ENCODE results near the gene PAK4.
"Not testable (repeated sequence)": the region's sequence is repeated elsewhere in the genome, so short reads cannot be mapped to it uniquely, and the experiment has no call there.

PAK4 gene

DNA sequence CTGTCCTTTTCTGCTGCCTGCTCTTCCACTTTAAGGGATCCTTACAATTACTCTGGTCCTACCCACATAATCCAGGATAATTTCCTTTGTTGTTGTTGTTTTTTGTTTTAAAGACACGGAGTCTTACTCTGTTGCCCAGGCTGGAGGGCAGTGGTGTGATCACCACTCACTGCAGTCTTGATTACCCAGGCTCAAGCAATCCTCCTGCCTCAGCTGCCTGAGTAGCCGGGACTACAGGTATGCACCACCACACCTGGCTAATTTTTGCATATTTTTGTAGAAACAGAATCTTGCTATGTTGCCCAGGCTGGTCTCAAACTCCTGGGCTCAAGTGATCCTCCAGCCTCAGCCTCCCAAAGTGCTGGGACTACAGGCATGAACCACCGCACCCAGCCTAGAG, 89.7 kb downstream of the PAK4 start:
- not testable (repeated sequence) for DNase-seq

DNA sequence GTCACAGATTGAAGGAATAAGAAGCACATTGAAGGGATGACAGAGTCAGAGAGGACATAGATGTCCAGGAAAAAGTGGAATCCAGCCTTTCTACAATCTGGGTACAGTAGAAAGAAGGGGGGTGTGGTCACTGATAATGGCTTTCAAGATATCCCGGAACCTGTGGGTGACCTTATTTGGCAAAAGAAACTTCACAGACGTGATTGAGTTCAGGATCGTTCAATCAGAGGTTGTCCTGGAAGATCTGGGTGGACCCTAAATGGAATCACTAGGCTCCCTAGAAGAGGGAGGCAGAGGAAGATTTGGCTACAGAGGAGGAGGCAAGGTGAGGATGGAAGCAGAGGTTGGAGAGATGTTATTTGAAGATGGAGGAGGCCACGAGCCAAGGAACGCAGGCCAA, 91.5 kb downstream of the PAK4 start:
- DNase-seq, result no peak

DNA sequence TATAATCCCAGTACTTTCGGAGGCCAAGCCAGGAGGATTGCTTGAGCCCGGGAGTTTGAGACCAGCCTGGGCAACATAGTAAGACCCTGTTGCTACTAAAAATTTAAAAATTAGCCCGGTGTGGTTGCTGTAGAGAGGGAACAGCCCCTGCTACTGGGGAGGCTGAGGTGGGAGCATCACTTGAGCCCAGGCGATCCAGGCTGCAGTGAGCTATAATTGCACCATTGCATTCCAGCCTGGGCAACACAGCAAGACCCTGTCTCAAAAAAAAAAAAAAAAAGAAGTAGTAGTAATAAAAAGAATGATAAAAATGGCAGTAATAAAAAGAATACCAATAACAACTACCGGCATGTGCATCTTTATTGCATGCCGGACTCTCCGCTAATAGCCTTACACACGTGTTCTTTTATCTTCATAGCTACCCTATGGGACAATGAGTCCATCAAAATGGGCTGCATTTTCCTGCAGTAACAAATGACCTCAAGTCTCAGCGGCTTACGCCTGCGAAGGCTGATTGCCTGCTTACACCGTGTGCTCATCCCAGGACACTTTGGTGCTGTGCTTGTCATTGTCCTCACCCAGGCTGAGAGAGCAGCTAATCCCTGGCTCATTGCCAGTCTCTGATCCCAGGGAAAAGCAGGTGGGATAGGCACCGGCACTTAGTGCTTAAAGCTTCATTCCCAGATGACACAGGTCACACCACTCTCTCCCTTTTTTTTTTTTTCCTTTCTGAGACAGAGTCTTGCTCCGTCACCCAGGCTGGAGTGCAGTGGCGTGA, 92.8 kb downstream of the PAK4 start:
- no peak for DNase-seq

DNA sequence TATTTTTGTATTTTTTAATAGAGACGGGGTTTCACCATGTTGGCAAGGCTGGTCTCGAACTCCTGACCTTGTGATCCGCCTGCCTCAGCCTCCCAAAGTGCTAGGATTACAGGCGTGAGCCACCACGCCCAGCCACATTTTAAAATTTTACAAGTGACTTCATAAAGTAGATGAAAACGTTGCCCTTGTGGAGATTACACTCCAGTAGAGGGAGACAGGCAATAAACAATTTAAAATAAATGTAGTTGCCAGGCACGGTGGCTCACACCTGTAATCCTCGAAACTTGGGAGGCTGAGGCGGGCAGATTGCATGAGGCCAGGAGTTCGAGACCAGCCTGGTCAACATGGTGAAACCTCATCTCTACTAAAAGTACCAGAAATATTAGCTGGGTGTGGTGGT, 93.5 kb downstream of the PAK4 start:
- not testable (repeated sequence) for DNase-seq

DNA sequence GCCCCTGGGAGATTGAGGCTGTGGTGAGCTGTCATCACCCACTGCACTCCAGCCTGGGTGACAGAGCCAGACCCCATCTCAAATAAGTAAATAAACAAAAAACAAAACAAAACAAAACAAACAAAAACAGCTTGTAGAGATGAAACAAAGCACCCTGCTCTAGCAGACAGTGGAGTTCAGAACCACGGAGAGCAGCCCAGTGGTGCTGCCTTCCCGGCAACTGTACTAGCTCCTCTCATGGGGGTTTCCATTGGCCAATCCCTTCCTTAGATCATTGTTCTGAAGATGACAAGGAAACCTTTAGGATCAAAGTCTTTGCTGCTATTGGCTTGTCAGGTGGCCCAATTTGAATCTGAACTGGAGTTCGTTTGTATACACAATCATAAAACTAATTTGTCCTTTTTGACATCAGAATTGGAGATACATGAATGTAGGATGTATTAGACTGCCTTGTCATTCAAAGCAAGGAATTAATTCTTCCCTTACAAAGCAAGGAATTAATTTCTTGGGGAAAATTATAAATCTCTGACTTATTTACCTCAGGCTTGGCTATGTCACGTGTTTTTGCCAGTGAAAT, 98.2 kb downstream of the PAK4 start:
- DNase-seq, result no peak

DNA sequence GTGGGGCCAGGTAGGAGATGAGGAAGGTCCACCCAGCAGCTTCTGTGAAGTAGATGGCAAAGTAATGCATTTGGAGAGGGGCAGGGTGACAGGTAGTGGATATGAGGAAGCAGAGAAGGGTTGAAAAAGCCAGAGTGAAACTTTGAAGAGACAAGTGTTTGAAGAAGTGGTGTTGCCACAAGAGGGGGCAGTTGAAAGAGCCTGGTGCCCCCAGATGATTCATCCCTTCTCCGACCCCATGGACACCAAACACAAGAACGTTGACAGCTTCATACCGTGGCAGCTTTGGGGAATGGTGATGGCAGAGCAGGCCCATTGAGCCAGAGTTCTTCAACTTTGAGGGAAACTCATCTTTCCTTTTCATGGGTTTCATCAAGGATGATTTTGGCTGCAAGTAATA, 99.3 kb downstream of the PAK4 start:
- no peak for DNase-seq

Measured in NCI-H146 (cell line).